ENCODE data around the gene PDK4. TPM values are rescaled to one million over a fixed set of nuclear protein-coding genes. Genes with fewer than 3 reads are reported as not detected.

The PDK4 gene
- total RNA-seq, 4 donors from 2014 or later = 37.9 to 453 (median 141) TPM

DNA sequence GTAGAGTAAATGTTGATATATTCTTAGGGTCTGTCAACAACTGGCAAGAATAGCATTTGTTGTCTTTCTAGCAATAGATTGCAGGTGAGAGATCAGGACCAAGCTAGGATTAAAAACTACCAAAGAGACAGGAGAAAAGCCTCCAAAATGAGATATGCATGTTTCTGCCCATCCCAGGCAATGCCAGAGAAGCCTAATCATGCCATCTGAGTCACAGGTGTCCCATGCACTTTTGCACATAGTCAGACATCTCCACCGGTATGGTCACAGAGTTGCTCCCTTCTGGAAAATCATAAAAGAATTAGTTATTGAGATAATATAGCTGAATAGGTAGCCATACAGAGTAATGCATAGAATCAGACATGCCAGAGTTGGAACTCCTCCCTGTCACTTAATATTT lies 50.6 kb downstream of the PDK4 start:
- H3K4me3 ChIP-seq (replicated peaks in 1 of 3) = no peak overlapping the region
- no peaks in the 10 kb centered on the region for H3K9me3 ChIP-seq
- peak overlapping the region; percentile 64 to 98 (median 82) for H3K27ac ChIP-seq
- no peaks in the 10 kb centered on the region for H3K36me3 ChIP-seq
- H3K27me3 ChIP-seq = no peaks in the 10 kb centered on the region
- TF ChIP-seq POLR2A (IDR thresholded peaks at IDR 0.05) (no peak), CTCF (IDR thresholded peaks at IDR 0.05) (no peak)
- H3K4me1 ChIP-seq = peaks cover 45 to 55% of the 10 kb centered on the region in 2 donors
- WGBS, 2 donors = 75 to 100% methylated on average over 1 of the region's 1 CpG
- intact Hi-C loops (cut with DNase I) = no loop called here
- DNase-seq = no peak

DNA sequence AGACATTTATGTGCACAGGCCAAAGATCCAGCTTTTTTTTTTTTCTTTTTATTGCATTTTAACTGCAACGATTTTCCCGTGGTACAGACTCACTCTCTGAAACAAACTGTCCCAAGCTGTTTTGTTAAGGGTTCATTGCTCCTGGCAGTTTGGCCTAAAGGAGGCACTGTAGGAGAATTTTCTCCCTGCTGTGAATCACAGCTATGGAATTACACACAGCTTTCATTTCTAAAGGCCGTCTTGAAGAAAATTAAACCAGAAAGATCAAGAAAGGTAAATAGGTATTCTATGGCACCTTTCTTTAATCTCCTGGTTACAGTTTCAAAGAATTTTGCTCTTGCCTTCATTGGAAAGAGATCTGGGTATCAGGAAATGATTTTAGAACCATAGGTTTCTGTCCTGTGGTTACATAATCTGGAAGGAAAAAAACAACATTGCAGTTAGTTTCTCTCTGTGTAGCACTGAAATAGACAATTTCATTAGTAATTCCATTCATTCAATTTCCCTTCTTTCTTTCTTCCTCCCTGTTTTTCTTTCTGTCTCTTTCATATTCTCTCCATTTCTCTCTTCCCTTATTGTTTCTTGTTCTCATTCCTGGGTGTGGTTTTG lies 51.2 kb downstream of the PDK4 start:
- peak; percentile 60 to 62 for DNase-seq
- WGBS, 2 donors = 4 to 7% methylated on average over 3 of the region's 3 CpGs
- Histone ChIP-seq H3K27me3 (no peaks in the 10 kb centered on the region), H3K4me3 (replicated peaks in 1 of 3) (no peak overlapping the region), H3K4me1 (peaks cover 42 to 51% of the 10 kb centered on the region in 2 donors), H3K9me3 (no peaks in the 10 kb centered on the region), H3K27ac (peak overlapping the region; percentile 64 to 98 (median 82)), H3K36me3 (no peaks in the 10 kb centered on the region)
- intact Hi-C loops (cut with DNase I) = no loop called here
- TF ChIP-seq POLR2A (IDR thresholded peaks at IDR 0.05) (peak in 1 of 2 donors; percentile 23), CTCF (IDR thresholded peaks at IDR 0.05) (peak in 5 of 6 experiments; percentile 33 to 92 (median 79))

DNA sequence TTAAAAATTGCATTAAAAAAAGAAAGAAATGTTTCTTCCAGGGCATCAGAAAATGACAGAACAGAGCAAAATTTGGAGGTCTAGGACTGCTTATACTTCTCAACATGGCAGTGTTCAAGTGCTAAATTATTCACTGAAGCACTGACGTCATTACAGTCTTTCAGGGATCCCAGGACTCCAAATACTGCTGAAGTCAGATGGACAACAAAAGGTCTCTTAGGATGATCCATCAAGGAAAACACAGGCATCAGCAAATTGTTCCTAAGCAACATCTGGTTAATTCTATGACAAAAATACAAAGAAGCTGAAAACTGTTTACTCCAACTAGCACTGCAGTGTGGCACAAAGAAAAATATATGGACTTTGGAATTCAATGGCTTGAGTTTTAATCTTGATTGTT lies 52.1 kb downstream of the PDK4 start:
- WGBS, 2 donors = 76 to 90% methylated on average over 1 of the region's 1 CpG
- no peaks in the 10 kb centered on the region for H3K27me3 ChIP-seq
- no peak for TF ChIP-seq POLR2A (IDR thresholded peaks at IDR 0.05)
- no peak for TF ChIP-seq CTCF (IDR thresholded peaks at IDR 0.05)
- H3K4me1 ChIP-seq = peaks cover 35 to 43% of the 10 kb centered on the region in 2 donors
- DNase-seq = no peak
- H3K27ac ChIP-seq = no peak overlapping the region
- no peaks in the 10 kb centered on the region for H3K9me3 ChIP-seq
- H3K4me3 ChIP-seq (replicated peaks in 1 of 3) = no peak overlapping the region
- intact Hi-C loops (cut with DNase I) = no loop called here
- no peaks in the 10 kb centered on the region for H3K36me3 ChIP-seq

GRCh38 chr7:95543312-95543711 lies 53.0 kb downstream of the PDK4 start:
- Histone ChIP-seq H3K4me3 (replicated peaks in 1 of 3) (no peak overlapping the region), H3K27me3 (no peaks in the 10 kb centered on the region), H3K36me3 (no peaks in the 10 kb centered on the region), H3K9me3 (no peaks in the 10 kb centered on the region), H3K27ac (no peak overlapping the region), H3K4me1 (peaks cover 33 to 34% of the 10 kb centered on the region in 2 donors)
- 94 to 99% methylated on average over 6 of the region's 6 CpGs for WGBS, 2 donors
- no peak for TF ChIP-seq CTCF (IDR thresholded peaks at IDR 0.05)
- TF ChIP-seq POLR2A (IDR thresholded peaks at IDR 0.05) = no peak
- DNase-seq = no peak
- intact Hi-C loops (cut with DNase I) = no loop called here

- no peak for TF ChIP-seq CTCF (IDR thresholded peaks at IDR 0.05)
- no peak for TF ChIP-seq POLR2A (IDR thresholded peaks at IDR 0.05)
- WGBS, 2 donors = 70 to 89% methylated on average over 1 of the region's 1 CpG
- Histone ChIP-seq H3K27me3 (no peaks in the 10 kb centered on the region), H3K36me3 (no peaks in the 10 kb centered on the region), H3K9me3 (no peaks in the 10 kb centered on the region), H3K27ac (no peak overlapping the region), H3K4me3 (replicated peaks in 1 of 3) (no peak overlapping the region), H3K4me1 (peaks cover 3 to 6% of the 10 kb centered on the region in 2 donors)
- intact Hi-C loops (cut with DNase I) = no loop called here
- no peak for DNase-seq
Measured at GRCh38 chr7:95540366-95540765, 56.0 kb downstream of the PDK4 start.
